HG03066 (cell line): ENCODE results near the gene ZCCHC9.
"Not testable (repeated sequence)": the region's sequence is repeated elsewhere in the genome, so short reads cannot be mapped to it uniquely, and the experiment has no call there.

Experiments used
- ATAC-seq: cut with Tn5 transposase; IDR thresholded peaks from one replicate; pipeline ENCODE4 v1.9.1; 2021; ENCODE audit warnings: low read depth; ENCODE audit not compliant: unreplicated experiment

Gene ZCCHC9

DNA sequence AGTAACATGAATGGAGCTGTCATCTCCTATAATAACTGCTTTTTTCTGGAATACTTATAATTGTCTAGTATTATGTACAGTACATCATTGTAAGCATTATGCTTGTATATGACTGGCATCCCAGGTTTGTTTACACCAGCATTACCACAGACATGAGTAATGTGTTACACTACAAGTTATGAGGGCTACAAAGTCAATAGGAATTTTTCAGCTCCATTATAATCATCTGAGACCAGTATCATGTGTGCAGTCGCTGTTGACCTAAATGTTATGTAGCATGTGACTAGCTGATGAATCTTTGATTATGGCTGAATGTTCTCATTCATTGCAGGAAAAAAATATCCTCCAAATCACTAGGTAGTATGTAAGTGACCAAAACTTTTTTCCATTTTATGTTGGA lies 2.2 kb downstream of the ZCCHC9 start:
- no peak for ATAC-seq

DNA sequence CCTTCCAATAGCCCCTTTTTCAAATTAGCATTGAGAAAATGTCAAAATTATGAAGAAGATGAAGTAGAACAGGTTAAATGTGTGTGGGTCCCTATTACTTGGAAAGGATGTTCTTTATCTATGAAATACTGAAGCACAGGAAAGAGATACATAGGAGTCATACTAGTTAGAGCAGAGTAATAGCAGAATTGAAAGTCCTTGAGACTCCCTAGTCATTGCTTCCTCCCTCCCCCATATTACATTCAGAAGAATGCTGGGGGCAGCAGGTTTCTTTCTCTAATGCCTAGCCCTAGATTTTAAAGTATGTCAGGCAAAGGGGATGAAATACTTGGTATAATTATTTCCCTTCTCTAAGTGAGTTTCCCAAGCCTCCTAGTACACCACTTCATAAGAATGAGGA lies 4.4 kb downstream of the ZCCHC9 start:
- no peak for ATAC-seq

DNA sequence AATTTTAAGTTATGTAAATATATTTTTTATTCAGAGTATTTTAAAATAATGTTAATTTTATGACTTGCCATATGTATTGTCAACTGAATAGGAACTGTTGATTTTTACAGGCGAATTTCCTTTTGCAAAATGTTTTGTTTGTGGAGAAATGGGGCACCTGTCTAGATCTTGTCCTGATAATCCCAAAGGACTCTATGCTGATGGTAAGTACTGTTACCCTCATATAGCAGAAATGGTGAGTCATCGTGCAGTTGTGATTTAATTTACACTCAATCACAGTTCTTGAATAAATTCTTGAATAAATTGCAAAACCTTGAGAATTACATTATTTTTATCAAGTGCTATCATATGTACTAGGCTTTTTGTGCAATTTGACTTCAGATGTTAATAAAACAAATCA lies 7.4 kb downstream of the ZCCHC9 start:
- ATAC-seq: no peak

DNA sequence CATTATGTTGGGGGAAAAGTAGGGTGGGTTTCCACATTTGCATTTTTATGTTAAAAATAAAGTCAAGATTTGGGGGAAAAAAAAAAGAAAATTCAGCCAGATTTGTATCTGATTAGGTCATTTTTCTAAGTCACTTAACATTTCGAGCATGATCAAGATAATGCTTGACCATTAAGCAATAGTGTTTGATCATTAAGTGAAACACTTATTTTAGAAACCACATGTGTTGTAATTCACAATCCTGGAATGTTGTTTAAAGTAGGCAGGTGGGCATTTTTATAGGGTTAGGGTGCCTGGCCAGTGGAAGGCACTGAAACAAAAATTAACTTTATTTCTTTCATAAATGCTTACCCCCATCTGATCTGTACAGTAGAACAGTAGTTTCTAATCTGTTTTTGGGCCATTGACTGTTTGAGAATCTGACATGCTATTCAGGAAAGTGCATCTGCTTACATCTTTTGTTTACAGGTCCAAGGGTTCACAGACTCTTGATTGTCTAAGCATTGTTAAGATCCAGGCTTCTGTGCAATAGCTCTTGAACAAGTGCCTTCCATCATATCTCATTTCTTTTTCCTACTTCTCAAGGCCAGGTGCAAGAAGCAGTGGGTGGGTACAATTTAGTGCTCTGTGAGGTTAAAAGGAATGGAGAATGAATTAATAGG lies 9.1 kb downstream of the ZCCHC9 start:
- ATAC-seq: no peak

DNA sequence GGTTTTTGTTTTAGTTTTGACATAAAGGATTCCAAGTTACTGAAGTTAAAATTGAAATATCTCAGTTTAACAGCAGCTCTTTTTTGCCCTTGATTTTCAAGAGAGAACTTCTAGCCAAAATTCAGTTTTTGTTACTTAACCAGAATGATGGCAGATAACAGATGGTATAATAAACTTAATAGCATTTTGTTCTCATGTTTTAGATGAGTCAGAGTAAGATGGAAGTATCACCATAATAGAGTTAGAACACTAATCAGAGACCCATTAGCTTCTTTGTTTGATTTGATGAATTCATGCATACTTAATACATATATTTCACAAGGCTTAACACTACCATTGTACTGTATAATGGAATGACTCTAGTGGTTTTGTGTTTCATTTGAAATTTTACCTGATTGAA lies 11.9 kb downstream of the ZCCHC9 start:
- ATAC-seq: no peak

DNA sequence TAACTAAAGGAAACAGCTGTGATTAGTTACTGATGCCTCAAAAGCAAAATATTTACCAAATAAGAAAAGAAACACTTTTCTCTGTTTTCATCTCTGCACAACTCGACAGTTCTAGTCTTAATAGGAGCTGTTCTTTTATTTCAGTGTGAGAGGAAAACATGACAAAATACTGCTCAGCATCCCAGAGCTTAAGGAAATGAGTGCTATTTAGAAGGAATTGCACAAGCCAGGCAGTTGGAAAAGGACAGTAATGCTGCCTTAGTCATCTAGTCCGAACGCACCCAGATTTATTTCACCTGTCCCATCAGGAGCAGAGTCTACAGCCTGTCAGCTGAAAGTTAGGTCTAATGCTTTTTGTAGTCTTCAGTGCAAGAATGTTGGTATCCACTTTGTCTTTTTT lies 12.3 kb downstream of the ZCCHC9 start:
- ATAC-seq: no peak

DNA sequence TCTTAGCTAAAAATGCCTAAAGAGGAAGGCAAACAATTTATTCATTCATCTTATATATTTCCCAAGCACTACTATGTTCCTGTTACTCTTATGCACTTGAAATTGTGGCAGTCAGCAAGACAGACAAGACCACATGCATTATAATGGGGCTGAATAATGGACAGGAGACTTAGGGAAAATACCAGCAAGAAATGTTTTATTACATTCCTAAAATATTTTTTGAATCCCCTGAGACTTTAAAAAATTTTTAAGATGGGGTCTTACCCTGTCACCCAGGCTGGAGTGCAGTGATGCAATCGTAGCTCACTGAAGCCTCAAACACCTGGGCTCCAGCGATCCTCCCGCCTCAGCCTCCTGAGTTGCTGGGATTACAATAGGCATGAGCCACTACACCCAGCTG lies 13.2 kb downstream of the ZCCHC9 start:
- ATAC-seq: no peak

DNA sequence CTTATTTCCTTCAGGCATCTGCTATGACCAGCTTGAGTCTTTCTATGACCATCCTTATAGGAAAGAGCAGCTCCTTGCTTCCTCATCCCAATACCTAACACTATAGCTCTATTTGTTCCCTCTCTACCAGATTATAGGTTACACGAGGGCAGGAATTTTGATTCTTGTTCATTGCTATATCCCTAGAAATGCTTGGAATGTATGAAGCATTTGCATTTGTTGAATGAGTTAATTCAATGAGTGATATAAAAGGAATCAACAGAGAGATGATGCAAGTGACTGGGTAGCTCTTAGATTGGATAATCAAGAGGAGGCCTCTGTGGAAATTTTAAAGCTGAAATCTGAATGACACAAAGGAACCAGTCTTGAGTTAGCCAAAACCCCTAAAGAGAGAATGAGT lies 13.9 kb downstream of the ZCCHC9 start:
- ATAC-seq: no peak

DNA sequence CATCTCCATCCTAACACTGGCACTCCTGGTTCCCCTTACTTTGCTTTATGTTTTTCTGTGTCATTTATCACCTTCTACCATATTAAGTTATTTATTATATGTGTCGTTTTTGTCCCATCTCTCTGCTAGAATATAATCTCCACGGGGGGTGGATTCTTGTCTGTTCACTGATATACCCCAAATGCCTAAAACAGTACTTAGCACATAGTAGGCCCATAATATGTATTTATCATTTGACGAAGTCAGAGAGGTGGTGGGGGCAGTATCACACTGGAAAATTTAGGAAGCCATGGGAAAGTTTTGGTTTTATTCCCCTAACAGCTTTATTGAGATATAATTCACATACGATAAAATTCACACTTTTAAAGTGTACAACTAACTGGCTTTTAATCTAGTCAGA lies 14.4 kb downstream of the ZCCHC9 start:
- ATAC-seq: no peak

DNA sequence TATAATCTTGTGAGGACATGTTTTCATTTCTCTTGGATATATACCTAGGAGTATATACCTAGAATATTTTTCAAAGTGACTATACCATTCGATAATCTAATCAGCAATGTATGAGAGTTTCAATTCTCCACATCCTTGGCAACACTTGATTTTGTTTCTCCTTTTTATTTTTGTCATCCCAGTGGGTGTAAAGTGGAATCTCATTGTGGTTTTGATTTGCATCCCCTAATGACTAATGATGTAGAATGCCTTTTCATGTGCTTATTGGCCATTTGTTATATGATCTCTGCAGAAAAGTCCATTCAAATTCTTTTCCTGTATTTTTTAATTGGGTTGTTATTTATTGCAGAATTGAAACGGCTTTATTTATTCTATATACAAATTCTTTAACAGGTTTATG lies 15.2 kb downstream of the ZCCHC9 start:
- ATAC-seq: no peak

DNA sequence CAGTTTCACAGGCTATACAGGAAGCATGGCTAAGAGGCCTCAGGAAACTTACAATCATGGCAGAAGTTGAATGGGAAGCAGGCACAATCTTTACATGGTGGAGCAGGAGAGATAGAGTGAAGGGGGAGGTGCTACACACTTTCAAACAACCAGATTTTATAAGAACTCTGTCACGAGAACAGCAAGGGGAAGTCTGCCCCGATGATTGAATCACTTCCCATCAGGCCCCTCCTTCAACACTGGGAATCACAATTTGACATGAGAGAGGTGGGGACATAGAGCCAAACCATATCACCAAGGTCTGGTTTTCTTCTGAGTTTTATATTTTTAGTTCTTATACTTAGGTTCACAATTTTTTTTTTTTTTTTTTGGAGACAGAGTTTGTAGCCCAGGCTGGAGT lies 16.1 kb downstream of the ZCCHC9 start:
- no peak for ATAC-seq

DNA sequence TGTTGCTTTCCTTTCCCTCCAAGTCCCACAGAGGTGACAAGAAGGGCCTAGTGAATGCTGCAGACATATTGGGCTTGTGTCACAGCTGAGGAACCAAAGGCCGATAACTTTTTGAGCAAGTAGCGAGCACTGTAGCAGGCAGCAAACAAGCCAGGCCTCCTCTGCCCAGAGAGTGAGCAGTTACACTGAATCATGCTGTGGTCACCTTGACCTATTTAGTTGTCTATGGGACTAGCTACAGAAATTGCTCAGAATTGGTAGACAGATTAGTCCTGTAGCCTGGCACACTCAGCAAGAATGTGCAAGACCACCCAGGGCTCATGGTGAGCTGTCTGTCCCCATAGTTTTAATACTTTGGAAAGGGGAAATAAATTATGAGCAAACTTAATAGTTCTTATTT lies 25.2 kb downstream of the ZCCHC9 start:
- no peak for ATAC-seq

DNA sequence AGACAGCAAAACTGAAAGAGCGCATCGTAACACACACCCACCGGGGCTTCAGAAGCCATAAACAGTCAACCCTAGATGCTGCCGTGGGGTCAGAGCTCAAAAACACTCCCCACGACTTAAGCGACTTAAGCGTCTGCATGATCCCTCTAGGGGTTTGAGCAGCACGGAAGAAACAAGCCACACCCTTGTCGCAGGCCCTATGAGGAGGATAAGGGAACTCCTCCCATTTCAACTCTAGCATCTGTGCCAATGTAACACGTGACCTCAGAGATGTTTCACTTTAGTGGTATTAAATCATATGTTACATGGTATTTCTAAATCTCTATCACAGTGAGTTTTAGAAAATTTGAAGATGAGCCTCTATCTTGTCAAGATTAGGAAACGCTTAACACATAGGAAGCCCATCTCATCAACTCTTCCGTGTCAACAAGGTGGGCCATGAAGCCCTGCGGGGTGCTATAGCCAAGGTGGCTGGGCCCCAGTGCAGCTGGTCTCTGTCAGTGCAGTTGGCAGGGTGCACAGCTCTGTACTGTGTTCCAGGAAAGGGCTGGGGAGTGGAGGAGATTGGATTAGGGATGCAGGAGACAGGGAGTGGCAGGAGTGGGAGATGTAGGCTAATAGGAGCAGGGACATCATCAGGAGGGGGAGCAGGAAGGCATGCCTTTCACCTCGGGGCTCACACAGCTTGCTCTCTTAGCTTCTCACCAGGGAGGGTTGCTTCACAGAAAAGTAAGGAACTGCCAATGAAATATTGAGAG lies 33.1 kb downstream of the ZCCHC9 start:
- no peak for ATAC-seq

DNA sequence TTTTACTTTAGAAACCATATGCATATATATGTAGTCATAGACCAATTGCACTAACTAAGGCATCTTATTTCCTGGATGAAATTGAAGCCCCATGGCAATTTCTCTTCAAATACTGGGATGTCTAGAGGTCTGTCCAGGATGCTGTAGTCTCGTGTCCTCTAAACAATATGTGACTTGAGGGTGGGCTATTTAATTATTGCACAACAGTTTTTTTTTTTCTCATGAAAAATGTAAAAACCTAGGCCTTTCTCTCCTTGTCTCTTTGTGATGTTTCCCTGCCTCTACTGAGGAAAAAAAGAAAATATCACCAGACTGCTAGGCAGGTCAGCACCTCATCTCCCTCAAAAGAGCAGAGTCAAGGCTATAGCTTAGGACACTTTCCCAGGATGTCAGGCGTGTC lies 34.6 kb downstream of the ZCCHC9 start:
- no peak for ATAC-seq

DNA sequence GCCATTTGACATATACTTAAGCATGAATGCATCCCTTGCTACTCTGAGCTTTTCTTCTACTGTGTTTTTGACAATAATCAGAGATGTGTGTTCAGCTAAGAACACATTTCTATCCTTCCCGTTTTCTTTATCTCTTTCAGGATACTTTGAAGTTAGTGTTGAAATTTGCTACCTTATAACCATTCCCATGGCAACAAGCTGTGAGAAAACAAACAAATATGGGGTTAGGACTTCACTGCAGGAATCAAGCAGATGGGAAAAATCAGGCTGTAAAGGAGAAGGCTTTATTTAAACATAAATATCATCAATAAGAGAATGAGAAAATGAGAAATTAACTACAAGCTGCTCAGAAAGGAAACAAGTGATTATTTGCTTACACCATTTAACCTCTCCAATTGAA lies 35.2 kb downstream of the ZCCHC9 start:
- no peak for ATAC-seq

DNA sequence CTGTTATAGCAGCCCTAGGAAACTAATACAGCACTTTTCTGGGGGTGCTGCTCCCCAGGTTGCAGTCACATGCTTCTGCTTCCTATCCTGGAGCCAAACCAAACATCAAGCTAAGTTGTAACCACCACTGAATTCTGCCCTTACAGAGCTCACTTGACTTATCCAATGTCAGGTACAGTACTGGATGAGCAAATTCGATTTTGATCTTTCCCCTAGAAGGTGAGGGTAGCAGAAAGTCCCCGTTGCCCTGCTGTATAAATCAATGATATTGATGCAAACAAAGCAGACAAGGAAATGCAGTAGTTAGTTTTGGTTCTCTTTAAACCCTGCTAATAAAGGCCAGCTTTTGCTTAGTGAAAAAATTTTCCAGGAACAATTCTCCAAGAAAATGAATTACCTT lies 36.4 kb downstream of the ZCCHC9 start:
- no peak for ATAC-seq

DNA sequence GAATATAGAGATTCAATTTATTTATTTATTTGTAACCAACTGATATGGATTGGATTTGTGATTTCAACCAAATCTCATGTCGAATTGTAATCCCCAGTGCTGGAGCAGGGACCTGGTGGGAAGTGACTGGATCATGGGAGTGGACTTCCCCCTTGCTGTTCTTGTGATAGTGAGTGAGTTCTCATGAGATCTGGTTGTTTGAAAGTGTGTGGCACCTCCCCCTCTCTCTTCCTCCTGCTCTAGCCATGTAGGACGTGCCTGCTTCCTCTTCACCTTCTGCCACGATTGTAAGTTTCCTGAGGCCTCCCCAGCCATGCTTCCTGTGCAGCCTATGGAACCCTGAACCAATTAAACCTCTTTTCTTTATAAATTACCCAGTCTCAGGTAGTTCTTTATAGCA lies 36.8 kb downstream of the ZCCHC9 start:
- ATAC-seq: not testable (repeated sequence)

DNA sequence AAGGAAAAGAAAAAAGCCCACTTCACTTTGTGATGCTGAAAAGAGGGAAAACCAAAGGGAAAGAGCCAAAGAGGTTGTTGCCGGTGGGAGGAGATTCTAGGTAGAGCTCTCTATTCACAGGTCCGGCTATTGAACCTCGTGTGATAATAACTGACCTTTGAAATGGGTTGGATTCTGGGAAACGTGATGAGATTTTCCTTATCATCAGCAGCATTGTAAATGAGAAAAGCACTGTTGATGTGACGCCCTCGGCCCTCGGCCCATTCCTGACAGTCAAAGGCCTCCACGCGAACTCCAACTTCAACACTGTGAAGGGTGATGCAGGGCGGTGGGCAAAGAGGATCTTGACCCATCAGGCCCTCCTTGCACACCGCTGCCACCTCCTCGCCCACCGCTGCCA lies 43.3 kb downstream of the ZCCHC9 start:
- ATAC-seq: no peak

DNA sequence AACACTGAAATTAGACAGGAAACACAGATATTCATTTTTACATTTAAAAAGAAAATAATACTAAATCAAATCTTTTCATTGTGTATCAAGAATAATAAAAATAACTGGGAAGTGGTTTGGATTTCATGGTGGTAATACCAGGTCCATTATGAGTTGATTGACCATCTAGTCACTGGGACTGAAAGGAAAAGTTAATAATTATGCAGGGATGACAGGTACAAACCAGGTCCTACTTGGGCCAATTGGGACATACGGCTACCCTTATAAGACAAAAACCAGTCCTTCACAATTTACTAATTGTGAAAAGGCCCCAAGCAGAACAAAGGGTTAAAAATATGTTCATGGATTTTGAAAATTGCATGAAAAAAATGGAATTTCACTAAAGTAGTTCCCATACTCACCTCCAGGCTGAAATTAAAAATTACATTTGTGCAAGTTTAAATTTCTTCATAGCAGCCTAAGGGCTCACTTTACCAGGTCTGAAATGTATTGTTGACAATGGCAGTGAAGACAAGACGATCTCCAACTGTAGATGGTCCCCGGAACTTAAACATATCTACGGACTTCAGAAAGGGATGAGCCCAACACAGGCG lies 44.1 kb downstream of the ZCCHC9 start:
- ATAC-seq: no peak

DNA sequence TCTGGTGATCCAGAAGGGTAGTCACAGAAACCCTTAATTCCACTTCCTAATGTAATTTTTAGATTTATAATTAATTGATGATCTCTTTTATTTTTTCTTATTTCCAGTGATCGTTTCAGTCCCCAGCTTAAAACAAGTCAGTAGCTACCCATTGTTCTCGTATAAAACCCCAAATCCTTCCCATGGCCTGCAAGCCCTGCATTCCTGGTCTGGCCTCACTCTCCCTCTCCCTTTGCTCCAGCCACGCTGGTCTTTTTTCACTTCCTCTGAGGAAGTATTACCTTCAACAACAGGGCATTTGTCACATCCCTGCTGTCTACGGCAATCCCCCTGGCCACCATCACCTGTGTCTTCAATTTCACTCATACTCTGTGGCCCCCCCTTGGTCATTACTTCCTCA lies 47.8 kb downstream of the ZCCHC9 start:
- ATAC-seq: no peak

DNA sequence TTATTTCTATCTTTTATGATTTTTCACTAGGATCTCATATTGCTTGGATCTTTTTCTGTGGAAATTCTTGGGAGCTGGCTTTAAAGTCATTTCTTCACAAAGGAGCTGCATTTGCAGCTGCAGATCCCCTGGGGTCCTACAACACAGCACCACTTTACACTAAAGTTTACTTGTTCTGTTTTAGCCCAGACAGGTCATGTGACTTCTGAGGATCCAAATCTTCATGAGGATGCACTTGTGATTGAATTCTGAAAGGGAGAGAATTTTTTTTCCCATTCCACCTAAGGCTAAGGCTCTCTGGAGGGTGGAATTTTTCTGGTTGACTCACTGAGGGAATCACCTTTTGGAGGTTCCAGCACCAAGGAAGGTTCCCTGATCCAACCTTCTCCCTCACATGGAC lies 49.1 kb downstream of the ZCCHC9 start:
- ATAC-seq: no peak

DNA sequence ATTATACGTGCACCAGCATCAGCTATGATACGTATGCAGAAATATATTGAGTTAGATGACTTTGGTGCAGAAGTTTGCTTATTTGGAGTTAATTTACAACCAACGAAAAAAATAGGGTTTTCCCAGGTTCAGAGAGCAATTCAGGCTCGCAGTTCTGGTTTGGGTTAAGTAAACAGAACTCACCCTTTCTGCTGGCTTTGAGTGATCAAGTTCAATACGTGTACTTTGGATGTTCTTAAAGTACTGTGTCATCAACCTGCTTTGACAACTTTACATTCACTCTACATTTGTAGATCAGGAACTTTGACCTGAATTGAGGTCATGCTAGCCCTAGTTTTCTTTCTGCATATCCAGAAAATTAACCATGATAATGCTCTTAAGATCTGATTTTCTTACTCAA lies 51.8 kb downstream of the ZCCHC9 start:
- ATAC-seq: no peak
